Stomach (tissue), 9 donors: ENCODE data around the gene SLC30A9. TPM values are rescaled to one million over a fixed set of nuclear protein-coding genes. Genes with fewer than 3 reads are reported as not detected.

Experiments
- DNase-seq, 2 donors: peaks; one replicate each; pipeline versions ENCODE4 v3.0.0 to v3.0.0-alpha.2; 2013 to 2019
- H3K27ac ChIP-seq, 5 donors: fragments of 200-600 bp in 4 of 5; sonication (generic) in 4 of 5; one replicate each; pipeline ENCODE4 v1.5.1; 2013 to 2019; ENCODE audit warnings: mild to moderate bottlenecking in 1 of 5, moderate library complexity in 1 of 5
- H3K27me3 ChIP-seq, 3 donors: fragments of 200-600 bp; sonication (generic); one replicate each; pipeline ENCODE4 v1.5.1; 2017 to 2019; ENCODE audit warnings: mixed run types in 1 of 3
- H3K36me3 ChIP-seq, 4 donors: fragments of 200-600 bp; sonication (generic); 1 replicate in 3 of 4; 2 replicates in 1 of 4; pipeline ENCODE4 v1.5.1; 2016 to 2019
- H3K4me1 ChIP-seq, 4 donors: fragments of 200-600 bp; sonication (generic); one replicate each; pipeline ENCODE4 v1.5.1; 2016 to 2019
- H3K4me3 ChIP-seq, 4 donors: fragments of 200-600 bp; sonication (generic) in 3 of 4; one replicate each; pipeline ENCODE4 v1.5.1; 2016 to 2019; ENCODE audit warnings: mild to moderate bottlenecking in 1 of 4
- H3K9me3 ChIP-seq, 4 donors: fragments of 200-600 bp; sonication (generic); one replicate each; pipeline ENCODE4 v1.5.1; 2016 to 2019
- CTCF ChIP-seq, 7 experiments: fragments of 450-650 bp in 4 of 7; fragments of 200-600 bp in 3 of 7; sonication (generic) in 3 of 7; IDR thresholded peaks; one replicate each; pipeline ENCODE4 v1.5.1; 2016 to 2019; ENCODE audit warnings: antibody characterized with exemption in 7 of 7, control low read depth in 2 of 7, mild to moderate bottlenecking in 1 of 7
- EP300 ChIP-seq: sonication (generic); formaldehyde crosslinking; IDR thresholded peaks from one replicate; pipeline ENCODE4 v1.6.1; 2017; ENCODE audit warnings: antibody characterized with exemption
- POLR2A ChIP-seq, 4 donors: fragments of 450-650 bp; IDR thresholded peaks; one replicate each; pipeline ENCODE4 v1.6.1; 2016; ENCODE audit warnings: antibody characterized with exemption in 4 of 4, control low read depth in 2 of 4, mild to moderate bottlenecking in 1 of 4, moderate library complexity in 1 of 4
- POLR2AphosphoS5 ChIP-seq, 3 donors: sonication (generic); formaldehyde crosslinking; IDR thresholded peaks; one replicate each; pipeline ENCODE4 v1.6.1; 2016; ENCODE audit warnings: antibody characterized with exemption in 3 of 3
- WGBS, 5 donors: extraction: QIAGEN DNeasy Blood & Tissue Kit in 3 of 5; methylation state at CpG; one replicate each; pipeline versions ENCODE4 v1.1.5 to v1.1.7; 2013 to 2018; 5-methylcytosine and 5-hydroxymethylcytosine counted together
- intact Hi-C: fragments of 100-400 bp; cut with DNase I; formaldehyde crosslinking; loops from one replicate; pipeline ENCODE4 v1.15.1; 2023; ENCODE audit warnings: low total_unique reads
- polyA plus RNA-seq, 3 donors: library from polyadenylated mRNA; stranded (reverse); fragments of 200-250 nt; gene quantifications; one replicate each; pipeline ENCODE4 v1.2.3, GENCODE V29; 2013
- total RNA-seq, 5 donors: library from RNA; depleted of rRNA; stranded (reverse); fragments of >200 nt; gene quantifications; one replicate each; pipeline versions ENCODE4 v1.1.0 to v1.2.3, GENCODE V29; 2014 to 2016
- donor health status: healthy with polysubstance abuse.
- donor health status: Bipolar disorder and iron deficiency.
- donor health status: healthy.

SLC30A9 gene
- total and polyA plus RNA-seq, 8 donors, result 7.0 to 97.5 (median 23.1) TPM

DNA sequence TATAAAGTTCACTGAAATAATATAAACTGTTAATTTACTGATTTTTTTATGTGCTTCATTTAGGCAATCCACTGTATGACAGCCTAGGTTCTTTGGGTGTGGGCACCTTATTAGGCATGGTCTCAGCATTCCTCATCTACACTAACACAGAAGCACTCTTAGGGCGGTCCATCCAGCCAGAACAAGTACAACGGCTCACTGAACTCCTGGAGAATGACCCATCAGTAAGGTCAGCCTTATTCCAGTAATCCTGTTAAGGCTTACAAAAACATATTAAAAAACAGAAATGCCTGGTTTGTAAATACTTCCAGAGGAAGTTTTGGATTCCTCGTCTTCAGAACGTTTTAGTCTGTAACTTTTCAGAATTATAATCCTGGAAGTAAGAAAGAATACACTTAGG is 80.1 kb downstream of the SLC30A9 start:
- Histone ChIP-seq H3K4me3 (no peak overlapping the region), H3K27ac (no peak overlapping the region), H3K27me3 (no peaks in the 10 kb centered on the region), H3K4me1 (no peaks in the 10 kb centered on the region), H3K9me3 (no peaks in the 10 kb centered on the region), H3K36me3 (peaks cover 8 to 69% (median 53%) of the 10 kb centered on the region in 4 donors)
- 72 to 88% (median 85%) methylated on average over 4 of the region's 4 CpGs for WGBS, 5 donors
- no peak for TF ChIP-seq CTCF (IDR thresholded peaks at IDR 0.05)
- no peak for TF ChIP-seq EP300
- TF ChIP-seq POLR2A (IDR thresholded peaks at IDR 0.05), result no peak
- no peak for TF ChIP-seq POLR2AphosphoS5 (IDR thresholded peaks at IDR 0.05)
- no peak for DNase-seq
- intact Hi-C loops, result no loop called here

GRCh38 chr4:42074294-42074693 is 84.0 kb downstream of the SLC30A9 start:
- intact Hi-C loops, result no loop called here
- Histone ChIP-seq H3K9me3 (no peaks in the 10 kb centered on the region), H3K4me3 (no peak overlapping the region), H3K27ac (no peak overlapping the region), H3K4me1 (no peaks in the 10 kb centered on the region), H3K36me3 (peaks cover 10 to 69% (median 49%) of the 10 kb centered on the region in 4 donors), H3K27me3 (no peaks in the 10 kb centered on the region)
- 87 to 100% (median 98%) methylated on average over 1 of the region's 1 CpG for WGBS, 5 donors
- TF ChIP-seq POLR2AphosphoS5 (IDR thresholded peaks at IDR 0.05), result no peak
- TF ChIP-seq EP300, result no peak
- no peak for TF ChIP-seq POLR2A (IDR thresholded peaks at IDR 0.05)
- TF ChIP-seq CTCF (IDR thresholded peaks at IDR 0.05), result no peak
- no peak for DNase-seq

GRCh38 chr4:42078184-42078801 is 88.0 kb downstream of the SLC30A9 start:
- no peaks in the 10 kb centered on the region for H3K9me3 ChIP-seq
- no peaks in the 10 kb centered on the region for H3K4me1 ChIP-seq
- no peak for DNase-seq
- peaks cover 9 to 69% (median 50%) of the 10 kb centered on the region in 4 donors for H3K36me3 ChIP-seq
- no peak overlapping the region for H3K4me3 ChIP-seq
- TF ChIP-seq POLR2AphosphoS5 (IDR thresholded peaks at IDR 0.05), result no peak
- TF ChIP-seq POLR2A (IDR thresholded peaks at IDR 0.05), result no peak
- TF ChIP-seq EP300, result no peak
- TF ChIP-seq CTCF (IDR thresholded peaks at IDR 0.05), result no peak
- intact Hi-C loops, result no loop called here
- no peak overlapping the region for H3K27ac ChIP-seq
- no peaks in the 10 kb centered on the region for H3K27me3 ChIP-seq

- peaks cover 9 to 70% (median 50%) of the 10 kb centered on the region in 4 donors for H3K36me3 ChIP-seq
Measured at GRCh38 chr4:42080306-42080705, 90.0 kb downstream of the SLC30A9 start.

More at GRCh38 chr4:42080306-42080705, 90.0 kb downstream of the SLC30A9 start:
- H3K4me1 ChIP-seq, result no peaks in the 10 kb centered on the region
- TF ChIP-seq POLR2A (IDR thresholded peaks at IDR 0.05), result no peak
- no peak for TF ChIP-seq CTCF (IDR thresholded peaks at IDR 0.05)
- no peak for TF ChIP-seq POLR2AphosphoS5 (IDR thresholded peaks at IDR 0.05)
- no peak for TF ChIP-seq EP300
- DNase-seq, result no peak
- H3K27ac ChIP-seq, result no peak overlapping the region
- H3K27me3 ChIP-seq, result no peaks in the 10 kb centered on the region
- no peaks in the 10 kb centered on the region for H3K9me3 ChIP-seq
- WGBS, 5 donors, result 94 to 98% (median 97%) methylated on average over 3 of the region's 3 CpGs
- no peak overlapping the region for H3K4me3 ChIP-seq
- intact Hi-C loops, result no loop called here
